ENCODE measurements around the gene ZNF276. TPM values are rescaled to one million over a fixed set of nuclear protein-coding genes. Genes with fewer than 3 reads are reported as not detected.
"Not testable (repeated sequence)": the region's sequence is repeated elsewhere in the genome, so short reads cannot be mapped to it uniquely, and the experiment has no call there.

Gene ZNF276
- total RNA-seq, 4 donors from 2014 or later = 48.6 to 146 (median 68.8) TPM

- 65 to 70% methylated on average over 13 of the region's 13 CpGs for WGBS, 2 donors
- Histone ChIP-seq H3K9me3 (no peaks in the 10 kb centered on the region), H3K36me3 (no peaks in the 10 kb centered on the region), H3K27ac (no peak overlapping the region), H3K4me1 (no peaks in the 10 kb centered on the region), H3K27me3 (no peaks in the 10 kb centered on the region), H3K4me3 (no peak overlapping the region)
- no peak for TF ChIP-seq POLR2A (IDR thresholded peaks at IDR 0.05)
- no peak for TF ChIP-seq CTCF (IDR thresholded peaks at IDR 0.05)
- no peak for TF ChIP-seq EP300 (IDR thresholded peaks at IDR 0.05)
- no peak for DNase-seq (ENCODE audit: low spot score in 2 of 2)
Observed at GRCh38 chr16:89779231-89779908, 58.0 kb downstream of the ZNF276 start.

- Histone ChIP-seq H3K4me3 (no peak overlapping the region), H3K4me1 (no peaks in the 10 kb centered on the region), H3K27me3 (no peaks in the 10 kb centered on the region), H3K9me3 (no peaks in the 10 kb centered on the region), H3K36me3 (no peaks in the 10 kb centered on the region), H3K27ac (no peak overlapping the region)
- no peak for TF ChIP-seq CTCF (IDR thresholded peaks at IDR 0.05)
- no peak for TF ChIP-seq EP300 (IDR thresholded peaks at IDR 0.05)
- TF ChIP-seq POLR2A (IDR thresholded peaks at IDR 0.05) = no peak
- 90 to 93% methylated on average over 6 of the region's 6 CpGs for WGBS, 2 donors
- no peak for DNase-seq (ENCODE audit: low spot score in 2 of 2)
Observed at GRCh38 chr16:89779909-89780305, 58.6 kb downstream of the ZNF276 start.

- no peak overlapping the region for H3K27ac ChIP-seq
- 91 to 96% methylated on average over 6 of the region's 6 CpGs for WGBS, 2 donors
- no peaks in the 10 kb centered on the region for H3K36me3 ChIP-seq
- H3K4me3 ChIP-seq = no peak overlapping the region
- DNase-seq (ENCODE audit: low spot score in 2 of 2) = no peak
- no peaks in the 10 kb centered on the region for H3K4me1 ChIP-seq
- TF ChIP-seq EP300 (IDR thresholded peaks at IDR 0.05) = no peak
- TF ChIP-seq POLR2A (IDR thresholded peaks at IDR 0.05) = no peak
- TF ChIP-seq CTCF (IDR thresholded peaks at IDR 0.05) = no peak
- no peaks in the 10 kb centered on the region for H3K27me3 ChIP-seq
- H3K9me3 ChIP-seq = no peaks in the 10 kb centered on the region
Observed at GRCh38 chr16:89782489-89782888, 61.2 kb downstream of the ZNF276 start.

- H3K27me3 ChIP-seq; H3K27ac ChIP-seq; H3K36me3 ChIP-seq; H3K4me3 ChIP-seq; H3K4me1 ChIP-seq; DNase-seq (ENCODE audit: low spot score in 2 of 2); H3K9me3 ChIP-seq: not testable (repeated sequence)
- WGBS, 2 donors = 95 to 96% methylated on average over 6 of the region's 6 CpGs
Observed at GRCh38 chr16:89783952-89784351, 62.6 kb downstream of the ZNF276 start.

- Histone ChIP-seq H3K27me3 (no peaks in the 10 kb centered on the region), H3K9me3 (no peaks in the 10 kb centered on the region), H3K4me3 (no peak overlapping the region), H3K27ac (no peak overlapping the region), H3K4me1 (no peaks in the 10 kb centered on the region), H3K36me3 (no peaks in the 10 kb centered on the region)
- no peak for DNase-seq (ENCODE audit: low spot score in 2 of 2)
- WGBS, 2 donors = 77 to 85% methylated on average over 7 of the region's 7 CpGs
- TF ChIP-seq CTCF (IDR thresholded peaks at IDR 0.05) (no peak), EP300 (IDR thresholded peaks at IDR 0.05) (no peak), POLR2A (IDR thresholded peaks at IDR 0.05) (no peak)
Observed at GRCh38 chr16:89784406-89784805, 63.1 kb downstream of the ZNF276 start.
